Nephron (organoid): ENCODE results near the gene PRR35.

Experiments
- H3K27ac Mint-ChIP-seq, 3 experiments: 2 replicates each; pipeline ENCODE4 v1.8.0; 2020; ENCODE audit warnings: mixed read lengths in 3 of 3, mild to moderate bottlenecking in 2 of 3, moderate library complexity in 1 of 3
- H3K27me3 Mint-ChIP-seq: 2 replicates; pipeline ENCODE4 v1.8.0; 2021; ENCODE audit warnings: low read depth, mild to moderate bottlenecking, moderate library complexity, mixed read lengths
- H3K36me3 Mint-ChIP-seq: 2 replicates; pipeline ENCODE4 v1.8.0; 2020; ENCODE audit warnings: low read depth, mixed read lengths
- H3K4me1 Mint-ChIP-seq: 2 replicates; pipeline ENCODE4 v1.8.0; 2020; ENCODE audit warnings: mixed read lengths
- H3K4me3 Mint-ChIP-seq, 3 experiments: 2 replicates each; pipeline ENCODE4 v1.8.0; 2020; ENCODE audit warnings: mild to moderate bottlenecking in 3 of 3, mixed read lengths in 3 of 3, moderate library complexity in 2 of 3
- H3K9me3 Mint-ChIP-seq: 2 replicates; pipeline ENCODE4 v1.8.0; 2020; ENCODE audit warnings: mixed read lengths
- CTCF ChIP-seq, 3 experiments: fragments of 200-600 bp; sonication (generic); IDR thresholded peaks; one replicate each; pipeline ENCODE4 v1.5.0; 2021; ENCODE audit warnings: antibody characterized with exemption in 3 of 3; ENCODE audit not compliant: unreplicated experiment in 3 of 3

PRR35 gene

GRCh38 chr16:530111-530817 lies 29.9 kb upstream of the PRR35 start:
- TF ChIP-seq CTCF (IDR thresholded peaks at IDR 0.05; ENCODE audit: unreplicated experiment in 3 of 3): no peak
- no peaks in the 10 kb centered on the region for H3K27me3 Mint-ChIP-seq
- no peaks in the 10 kb centered on the region for H3K9me3 Mint-ChIP-seq

GRCh38 chr16:531494-532125 lies 28.6 kb upstream of the PRR35 start:
- TF ChIP-seq CTCF (IDR thresholded peaks at IDR 0.05; ENCODE audit: unreplicated experiment in 3 of 3): no peak
- Mint-ChIP-seq H3K27me3 (no peaks in the 10 kb centered on the region), H3K27ac (no peak overlapping the region), H3K36me3 (no peaks in the 10 kb centered on the region), H3K4me3 (no peak overlapping the region), H3K4me1 (peaks cover 12% of the 10 kb centered on the region), H3K9me3 (no peaks in the 10 kb centered on the region)

More at GRCh38 chr16:530111-530817, 29.9 kb upstream of the PRR35 start:
- Mint-ChIP-seq H3K4me3 (peak overlapping the region; percentile 85 to 92 (median 88)), H3K27ac (peak overlapping the region in 2 of 3 experiments; percentile 52 to 55), H3K36me3 (peaks cover 3% of the 10 kb centered on the region), H3K4me1 (peaks cover 21% of the 10 kb centered on the region)

- Mint-ChIP-seq H3K9me3 (no peaks in the 10 kb centered on the region), H3K4me1 (peaks cover 10% of the 10 kb centered on the region), H3K27ac (peak overlapping the region in 1 of 3 experiments; percentile 27), H3K36me3 (peaks cover 3% of the 10 kb centered on the region), H3K27me3 (no peaks in the 10 kb centered on the region), H3K4me3 (peak overlapping the region in 1 of 3 experiments; percentile 5)
- no peak for TF ChIP-seq CTCF (IDR thresholded peaks at IDR 0.05; ENCODE audit: unreplicated experiment in 3 of 3)
These were observed 26.6 kb upstream of the PRR35 start for GRCh38 chr16:533391-534123.

- Mint-ChIP-seq H3K4me3 (peak overlapping the region in 1 of 3 experiments; percentile 5), H3K27me3 (no peaks in the 10 kb centered on the region)
These were observed 26.1 kb upstream of the PRR35 start for GRCh38 chr16:534135-534534.

GRCh38 chr16:534856-535445 lies 25.2 kb upstream of the PRR35 start:
- H3K27me3 Mint-ChIP-seq: no peaks in the 10 kb centered on the region
- no peak for TF ChIP-seq CTCF (IDR thresholded peaks at IDR 0.05; ENCODE audit: unreplicated experiment in 3 of 3)
- no peak overlapping the region for H3K4me3 Mint-ChIP-seq
- peaks cover 3% of the 10 kb centered on the region for H3K36me3 Mint-ChIP-seq
- H3K27ac Mint-ChIP-seq: no peak overlapping the region
- H3K9me3 Mint-ChIP-seq: no peaks in the 10 kb centered on the region
- H3K4me1 Mint-ChIP-seq: peaks cover 6% of the 10 kb centered on the region

More at GRCh38 chr16:534135-534534, 26.1 kb upstream of the PRR35 start:
- Mint-ChIP-seq H3K27ac (no peak overlapping the region), H3K9me3 (no peaks in the 10 kb centered on the region), H3K36me3 (peaks cover 3% of the 10 kb centered on the region), H3K4me1 (peaks cover 10% of the 10 kb centered on the region)
- no peak for TF ChIP-seq CTCF (IDR thresholded peaks at IDR 0.05; ENCODE audit: unreplicated experiment in 3 of 3)
